Posterior vena cava (tissue), 2 donors: ENCODE measurements around the gene AP5B1. TPM values are rescaled to one million over a fixed set of nuclear protein-coding genes. Genes with fewer than 3 reads are reported as not detected.

Source experiments
- DNase-seq: peaks from one replicate; pipeline ENCODE4 v3.0.0-alpha.2; 2020; ENCODE audit warnings: low spot score
- intact Hi-C, 2 donors: fragments of 100-400 bp; cut with DNase I; formaldehyde crosslinking; loops; one replicate each; pipeline versions ENCODE4 v1.14.1 to v1.14.2; 2022 to 2023
- total RNA-seq, 2 donors: library from RNA; stranded (reverse); fragmentation: NEBNext Ultra II Directional; extraction: Animal tissue kit (Norgen Biotek cat#: 25700); gene quantifications; one replicate each; pipeline ENCODE4 v1.2.1, GENCODE V29; 2021
- donor health status: DM: yes; HTN: yes; CAD: no.
- donor health status: DM: yes; HTN: yes; CAD: no.

Gene AP5B1
- total RNA-seq, 2 donors from 2014 or later = 10.7 to 15.3 TPM

DNA sequence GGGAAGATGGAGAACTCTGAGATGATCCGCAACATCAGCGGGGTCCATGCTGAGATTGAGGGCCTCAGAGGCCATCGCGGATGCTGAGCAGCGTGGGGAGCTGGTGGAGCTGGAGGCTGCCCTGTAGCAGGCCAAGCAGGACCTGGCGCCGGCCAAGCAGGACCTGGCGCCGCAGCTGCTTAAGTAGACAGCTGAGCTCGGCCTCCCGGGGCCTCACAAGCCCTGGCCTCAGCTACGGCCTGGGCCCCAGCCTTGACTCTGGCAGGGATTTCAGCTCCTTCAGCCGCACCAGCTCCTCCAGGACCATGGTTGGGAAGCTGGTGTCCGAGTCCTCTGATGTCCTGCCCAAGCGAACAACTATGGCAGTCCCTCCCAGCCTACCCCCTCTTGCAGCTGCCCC, 52.9 kb downstream of the AP5B1 start:
- intact Hi-C loops = no loop called here
- no peak for DNase-seq

DNA sequence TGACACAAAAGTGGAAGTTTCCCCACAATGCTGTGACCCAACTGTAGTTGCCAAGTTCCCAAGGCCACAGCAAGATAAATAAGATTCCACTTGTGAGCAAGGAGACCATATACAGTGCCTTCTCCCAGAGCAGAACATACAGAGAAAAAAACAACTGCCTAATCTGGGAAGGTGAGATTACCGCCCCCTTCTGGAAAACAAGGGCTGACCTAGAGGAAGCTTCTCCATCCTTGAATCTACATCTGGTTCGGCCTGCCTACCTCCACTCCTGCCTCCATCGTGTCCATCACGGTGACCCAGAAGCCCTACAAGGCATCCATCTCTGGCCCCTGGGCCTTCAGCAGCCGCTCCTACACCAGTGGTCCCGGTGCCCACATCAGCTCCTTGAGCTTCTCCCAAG, 54.1 kb downstream of the AP5B1 start:
- no peak for DNase-seq
- intact Hi-C loops = no loop called here

Other genes with a start within 250 kb of the AP5B1 start
- gene LTBP3, start 222.6 kb downstream of the AP5B1 start, total RNA-seq = 100 to 1,000 TPM; 127 to 196 TPM
- 10 to 100 TPM; 29.2 to 29.5 TPM for gene ZNRD2, start 210.5 kb downstream of the AP5B1 start, total RNA-seq
- gene FAM89B, start 208.4 kb downstream of the AP5B1 start, total RNA-seq = 10 to 100 TPM; 43.3 to 53.0 TPM
- 100 to 1,000 TPM; 190 to 223 TPM for gene EHBP1L1, start 204.9 kb downstream of the AP5B1 start, total RNA-seq
- under 1 TPM; 0.65 to 0.71 TPM for gene KCNK7, start 185.2 kb downstream of the AP5B1 start, total RNA-seq
- gene MAP3K11, start 166.8 kb downstream of the AP5B1 start, total RNA-seq = 10 to 100 TPM; 39.1 to 46.3 TPM
- 10 to 100 TPM; 21.3 to 22.6 TPM for gene PCNX3, start 165.2 kb downstream of the AP5B1 start, total RNA-seq
- gene SIPA1, start 142.9 kb downstream of the AP5B1 start, total RNA-seq = 10 to 100 TPM; 62.9 to 64.2 TPM
- 10 to 100 TPM; 57.6 to 80.8 TPM for gene RELA, start 118.1 kb downstream of the AP5B1 start, total RNA-seq
- 10 to 100 TPM; 62.3 to 65.0 TPM for gene KAT5, start 68.7 kb downstream of the AP5B1 start, total RNA-seq
- 10 to 100 TPM; 43.7 to 45.0 TPM for gene RNASEH2C, start 60.2 kb downstream of the AP5B1 start, total RNA-seq
- gene OVOL1, start 6.1 kb upstream of the AP5B1 start, total RNA-seq = not detected
- under 1 TPM; 0.52 to 0.65 TPM for gene SNX32, start 53.0 kb upstream of the AP5B1 start, total RNA-seq
- gene CFL1, start 77.2 kb upstream of the AP5B1 start, total RNA-seq = 100 to 1,000 TPM; 697 to 707 TPM
- gene MUS81, start 79.5 kb upstream of the AP5B1 start, total RNA-seq = 10 to 100 TPM; 41.8 to 48.2 TPM
- 100 to 1,000 TPM; 111 to 131 TPM for gene EFEMP2, start 91.8 kb upstream of the AP5B1 start, total RNA-seq
- gene CTSW, start 98.9 kb upstream of the AP5B1 start, total RNA-seq = 1 to 10 TPM; 1.4 to 1.8 TPM
- gene FIBP, start 107.5 kb upstream of the AP5B1 start, total RNA-seq = 10 to 100 TPM; 39.7 to 40.8 TPM
- gene CCDC85B, start 109.7 kb upstream of the AP5B1 start, total RNA-seq = 10 to 100 TPM; 31.8 to 36.7 TPM
- 10 to 100 TPM in 1 of 2 donors, 1 to 10 TPM in 1; 7.4 to 38.7 TPM for gene FOSL1, start 119.4 kb upstream of the AP5B1 start, total RNA-seq
- 10 to 100 TPM; 35.7 to 36.0 TPM for gene C11orf68, start 138.1 kb upstream of the AP5B1 start, total RNA-seq
- 10 to 100 TPM; 76.0 to 92.2 TPM for gene DRAP1, start 138.4 kb upstream of the AP5B1 start, total RNA-seq
- not detected for gene TSGA10IP, start 164.5 kb upstream of the AP5B1 start, total RNA-seq
- gene SART1, start 180.8 kb upstream of the AP5B1 start, total RNA-seq = 10 to 100 TPM; 41.1 to 46.2 TPM
- gene EIF1AD, start 221.2 kb upstream of the AP5B1 start, total RNA-seq = 10 to 100 TPM; 24.8 to 24.9 TPM
- 100 to 1,000 TPM; 115 to 119 TPM for gene BANF1, start 221.5 kb upstream of the AP5B1 start, total RNA-seq
- under 1 TPM in 1 of 2 donors, not detected in 1; 0.56 TPM for gene CST6, start 231.0 kb upstream of the AP5B1 start, total RNA-seq
- 1 to 10 TPM in 1 of 2 donors, under 1 TPM in 1; 0.24 to 1.1 TPM for gene CATSPER1, start 245.5 kb upstream of the AP5B1 start, total RNA-seq